ENCODE data around the gene F2RL1.
"Not testable (repeated sequence)": the region's sequence is repeated elsewhere in the genome, so short reads cannot be mapped to it uniquely, and the experiment has no call there.

F2RL1 gene

DNA sequence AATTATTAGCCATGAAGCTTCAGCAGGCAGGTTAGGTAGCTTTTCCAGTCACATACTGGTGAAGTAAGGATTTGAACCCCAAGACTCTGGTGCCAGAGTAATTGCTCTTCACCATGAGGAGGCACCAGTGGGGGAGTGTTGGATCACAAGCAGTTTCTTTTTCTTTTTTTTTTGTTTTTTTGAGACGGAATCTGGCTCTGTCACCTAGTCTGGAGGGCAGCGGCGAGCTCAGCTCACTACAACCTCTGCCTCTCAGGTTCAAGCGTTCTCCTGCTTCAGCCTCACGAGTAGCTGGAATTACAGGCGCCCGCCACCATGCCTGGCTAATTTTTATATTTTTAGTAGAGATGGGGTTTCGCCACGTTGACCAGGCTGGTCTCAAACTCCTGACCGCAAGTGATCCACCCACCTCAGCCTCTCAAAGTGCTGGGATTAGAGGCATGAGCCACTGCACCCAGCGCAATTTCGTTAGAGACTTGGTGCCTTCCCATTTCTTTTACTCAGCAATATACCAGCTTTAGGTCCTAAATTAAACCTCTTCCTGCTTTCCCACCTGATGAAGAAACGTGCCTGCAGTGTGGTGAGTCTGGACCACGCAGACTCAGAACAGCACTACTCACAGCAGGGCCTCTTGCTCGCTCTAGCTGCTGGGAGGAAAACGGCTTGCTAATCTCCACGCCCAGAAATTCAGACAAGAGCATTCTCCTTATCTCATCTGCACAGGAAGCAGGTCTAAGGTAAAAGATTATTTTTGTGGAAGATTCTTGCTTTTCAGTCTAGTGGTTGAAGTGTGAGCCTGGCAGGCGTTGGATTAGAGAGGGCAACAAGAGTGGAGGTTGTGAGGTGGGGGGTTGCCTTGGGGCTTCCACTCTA lies 30.8 kb downstream of the F2RL1 start, which contains the start of gene S100Z:
Gene S100Z, plus strand, starts transcription at position 596 of the 873 bp plus-strand sequence. CDS start 25,346 bp downstream, outside the sequence.
- in situ Hi-C loops (cut with HindIII; ENCODE audit: low sequenced_read_pairs) = no loop called here

DNA sequence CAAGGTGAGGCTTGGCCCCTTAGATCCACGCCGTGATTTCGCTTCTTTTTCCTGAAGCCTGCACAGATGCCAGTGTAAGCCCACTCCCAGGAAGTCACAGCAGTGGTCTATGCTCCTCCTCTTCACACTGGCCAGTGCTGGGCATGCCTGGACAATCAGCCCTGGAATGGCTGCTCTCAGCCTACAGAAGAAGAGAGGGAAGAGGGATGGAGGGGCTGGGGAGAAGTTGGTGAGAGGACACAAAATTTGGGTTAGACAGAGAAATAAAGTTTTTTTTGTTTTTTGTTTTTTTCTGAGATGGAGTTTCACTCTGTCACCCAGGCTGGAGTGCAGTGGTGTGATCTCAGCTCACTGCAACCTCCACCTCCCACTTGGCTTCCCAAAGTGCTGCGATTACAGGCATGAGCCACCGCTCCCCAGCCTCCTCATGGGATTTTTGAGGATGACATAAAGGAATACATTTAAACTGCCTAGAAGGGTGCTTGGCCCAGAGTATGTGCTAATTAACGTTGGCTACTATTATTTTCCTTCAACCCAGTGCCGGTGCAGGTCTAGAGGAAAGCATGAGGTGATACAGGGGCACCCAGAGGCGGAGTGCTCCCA lies 31.8 kb downstream of the F2RL1 start:
- in situ Hi-C loops (cut with HindIII; ENCODE audit: low sequenced_read_pairs) = no loop called here

DNA sequence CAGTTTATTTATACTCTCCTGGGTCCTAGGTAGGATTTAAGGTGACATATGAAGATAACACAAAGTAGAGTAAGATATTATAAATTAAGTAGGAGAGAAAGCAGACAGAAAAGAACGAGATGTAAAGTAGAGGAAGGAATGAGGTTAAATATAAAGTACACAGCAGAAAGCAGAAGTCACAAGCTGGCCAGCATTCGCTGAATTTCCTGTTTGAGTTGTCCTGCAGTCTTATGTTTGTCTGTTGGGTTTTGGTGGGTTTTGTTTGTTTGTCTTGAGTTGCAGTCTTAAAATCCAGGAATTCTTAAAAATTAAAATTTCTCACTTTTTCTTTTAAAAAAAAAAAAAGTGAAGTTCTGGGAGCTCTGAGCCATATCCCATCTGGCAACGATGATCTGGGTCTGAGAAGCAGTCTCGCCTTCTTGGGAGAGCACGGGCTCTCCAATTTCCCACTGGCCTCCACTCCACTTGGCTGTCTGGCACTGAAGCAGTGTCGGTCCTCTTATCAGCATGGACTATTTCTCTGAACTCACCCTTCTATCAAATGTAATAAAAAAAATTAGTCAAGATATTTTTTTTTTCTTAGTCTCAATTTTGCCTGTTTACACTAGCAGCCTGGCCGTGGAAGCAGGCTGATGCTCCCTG lies 33.0 kb downstream of the F2RL1 start:
- in situ Hi-C loops (cut with HindIII; ENCODE audit: low sequenced_read_pairs) = no loop called here

DNA sequence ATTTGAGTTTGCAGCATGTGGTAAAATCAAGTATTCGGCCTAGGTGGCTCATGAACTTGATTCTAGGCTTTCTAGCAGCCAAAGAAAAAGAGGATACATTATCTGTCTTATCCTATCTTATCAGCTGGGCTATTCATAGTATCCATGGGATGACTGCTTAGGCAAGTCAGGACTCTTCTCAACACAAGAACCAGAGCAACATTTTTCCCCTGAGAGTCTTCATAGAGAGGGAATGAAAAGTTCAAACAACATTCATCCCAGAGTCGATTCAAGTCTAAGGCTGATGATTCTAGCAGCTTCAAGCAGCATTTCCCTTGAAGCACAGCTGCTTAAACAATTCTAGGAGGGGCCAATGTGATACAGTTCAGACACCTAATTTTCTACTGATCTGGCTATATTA lies 33.9 kb downstream of the F2RL1 start:
- in situ Hi-C loops (cut with HindIII; ENCODE audit: low sequenced_read_pairs) = no loop called here

DNA sequence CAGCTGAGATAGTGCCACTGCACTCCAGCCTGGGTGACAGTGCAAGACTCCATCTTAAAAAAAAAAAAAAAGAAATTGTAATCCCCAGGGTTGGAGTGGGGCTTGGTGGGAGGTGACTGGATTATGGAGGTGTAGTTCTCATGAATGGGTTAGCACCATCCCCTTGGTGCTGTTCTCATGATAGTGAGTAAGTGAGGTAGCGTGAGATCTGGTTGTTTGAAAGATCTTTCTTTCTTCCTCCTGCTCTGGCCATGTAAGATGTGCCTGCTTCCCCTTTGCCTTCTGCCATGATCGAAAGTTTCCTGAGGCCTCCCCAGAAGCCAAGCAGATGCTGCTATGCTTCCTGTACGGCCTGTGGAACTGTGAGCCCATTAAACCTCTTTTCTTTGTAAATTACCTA lies 34.9 kb downstream of the F2RL1 start:
- in situ Hi-C loops (cut with HindIII; ENCODE audit: low sequenced_read_pairs) = not testable (repeated sequence)

DNA sequence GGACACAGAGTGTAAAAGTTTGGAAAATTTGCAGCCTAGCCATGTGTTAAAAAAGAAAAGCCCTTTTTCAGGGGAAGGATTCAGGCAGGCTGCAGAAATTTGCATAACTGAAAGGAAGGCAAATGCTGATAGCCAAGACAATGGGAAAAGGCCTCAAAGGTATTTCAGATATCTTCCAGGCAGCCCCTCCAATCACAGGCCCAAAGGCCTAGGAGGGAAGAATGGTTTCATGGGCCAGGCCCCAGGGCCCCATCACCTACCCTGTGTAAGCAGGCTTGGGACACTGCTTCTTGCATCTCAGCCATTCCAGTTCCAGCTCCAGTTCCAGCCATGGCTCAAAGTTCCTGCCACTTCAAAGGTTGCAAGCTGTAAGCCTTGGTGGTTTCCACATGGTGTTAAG lies 35.8 kb downstream of the F2RL1 start:
- in situ Hi-C loops (cut with HindIII; ENCODE audit: low sequenced_read_pairs) = no loop called here

DNA sequence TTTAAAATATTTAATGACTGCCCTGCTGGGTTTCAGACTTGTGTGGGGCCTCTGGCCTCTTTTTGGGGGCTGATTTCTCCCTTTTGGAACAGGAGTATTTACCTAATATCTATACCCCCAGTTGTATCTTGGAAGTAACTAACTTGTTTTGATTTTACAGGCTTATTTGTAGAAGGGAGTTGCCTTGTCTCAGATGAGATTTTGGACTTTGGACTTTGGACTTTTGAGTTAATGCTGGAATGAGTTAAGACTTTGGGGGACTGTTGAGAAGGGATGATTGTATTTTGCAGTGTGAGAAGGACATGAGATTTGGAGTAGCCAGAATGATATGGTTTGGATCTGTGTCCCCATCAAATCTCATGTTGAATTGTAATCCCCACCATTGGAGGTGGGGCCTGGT lies 36.7 kb downstream of the F2RL1 start:
- in situ Hi-C loops (cut with HindIII; ENCODE audit: low sequenced_read_pairs) = not testable (repeated sequence)

DNA sequence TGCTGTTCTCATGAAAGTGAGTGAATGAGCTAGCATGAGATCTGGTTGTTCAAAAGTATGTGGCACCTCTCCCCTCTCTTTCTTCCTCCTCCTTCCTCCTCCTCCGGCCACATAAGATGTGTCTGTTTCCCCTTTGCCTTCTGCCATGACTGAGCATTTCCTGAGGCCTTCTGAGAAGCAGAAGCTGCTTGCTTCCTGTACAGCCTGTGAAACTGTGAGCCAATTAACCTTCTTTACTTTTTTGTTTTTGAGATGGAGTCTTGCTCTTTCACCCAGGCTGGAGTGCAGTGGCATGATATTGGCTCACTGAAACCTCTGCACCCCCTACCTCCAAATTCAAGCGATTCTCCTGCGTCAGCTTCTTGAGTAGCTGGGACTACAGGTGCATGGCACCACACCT lies 37.1 kb downstream of the F2RL1 start:
- in situ Hi-C loops (cut with HindIII; ENCODE audit: low sequenced_read_pairs) = no loop called here

DNA sequence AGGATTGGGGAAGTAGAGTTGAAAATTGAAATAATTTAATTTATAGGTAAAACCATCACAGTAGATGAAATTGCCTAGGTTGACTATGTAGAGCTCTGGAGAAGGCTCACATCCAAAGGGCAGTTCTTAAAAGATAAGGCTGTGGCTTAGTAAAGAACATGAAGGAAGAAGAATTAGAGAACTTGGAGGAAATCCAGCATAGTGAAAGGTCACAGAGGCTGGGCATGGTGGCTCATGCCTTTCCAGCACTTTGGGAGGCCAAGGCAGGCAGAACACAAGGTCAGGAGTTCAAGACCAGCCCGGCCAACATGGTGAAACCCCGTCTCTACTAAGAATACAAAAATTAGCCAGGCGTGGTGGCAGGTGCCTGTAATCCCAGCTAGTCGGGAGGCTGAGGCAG lies 38.0 kb downstream of the F2RL1 start:
- in situ Hi-C loops (cut with HindIII; ENCODE audit: low sequenced_read_pairs) = not testable (repeated sequence)

DNA sequence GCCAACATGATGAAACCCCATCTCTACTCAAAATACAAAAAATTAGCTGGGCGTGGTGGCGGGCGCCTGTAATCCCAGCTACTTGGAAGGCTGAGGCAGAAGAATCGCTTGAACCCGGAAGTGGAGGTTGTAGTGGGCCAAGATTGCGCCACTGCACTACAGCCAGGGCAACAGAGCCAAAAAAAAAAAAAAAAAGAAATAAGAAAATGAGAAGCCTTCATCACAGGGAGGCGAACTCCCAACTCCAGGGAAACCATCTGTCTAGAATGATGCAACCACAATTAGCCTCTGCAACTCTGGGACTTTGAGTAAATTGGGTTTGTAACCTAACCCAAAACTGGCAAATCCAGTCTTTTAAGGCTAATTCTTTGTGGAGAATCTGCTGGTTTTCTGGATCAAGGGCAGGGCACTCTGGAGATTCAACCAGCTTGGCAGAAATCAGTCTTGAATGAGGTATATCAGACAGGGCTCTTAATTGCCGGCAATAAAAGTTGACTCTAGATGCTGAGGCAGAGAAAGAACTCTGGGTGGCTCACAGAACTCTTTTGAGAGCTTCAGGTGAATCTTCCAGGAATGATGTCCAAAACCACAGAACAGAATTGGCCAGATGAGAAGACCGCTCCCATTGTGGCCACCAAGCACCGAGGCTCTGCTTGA lies 40.9 kb downstream of the F2RL1 start:
- in situ Hi-C loops (cut with HindIII; ENCODE audit: low sequenced_read_pairs) = no loop called here

DNA sequence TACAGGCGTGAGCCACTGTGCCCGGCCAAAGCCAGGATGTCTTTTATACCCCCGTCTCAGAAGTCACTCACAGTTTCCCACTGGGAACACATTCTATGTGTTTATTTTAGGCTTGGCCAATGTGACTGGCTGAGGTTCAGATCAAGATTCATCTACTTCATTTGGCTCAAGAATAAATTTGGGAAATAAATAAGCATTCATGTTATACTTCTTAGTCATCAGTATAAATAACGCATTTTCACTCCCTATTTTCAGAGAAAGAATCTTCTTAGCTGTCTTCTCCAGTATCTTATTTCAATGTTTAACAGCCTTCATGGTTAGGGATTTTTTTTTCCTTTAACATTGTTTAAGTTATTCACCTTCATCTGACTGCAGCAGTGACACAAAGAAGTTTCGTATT lies 42.8 kb downstream of the F2RL1 start:
- in situ Hi-C loops (cut with HindIII; ENCODE audit: low sequenced_read_pairs) = no loop called here

DNA sequence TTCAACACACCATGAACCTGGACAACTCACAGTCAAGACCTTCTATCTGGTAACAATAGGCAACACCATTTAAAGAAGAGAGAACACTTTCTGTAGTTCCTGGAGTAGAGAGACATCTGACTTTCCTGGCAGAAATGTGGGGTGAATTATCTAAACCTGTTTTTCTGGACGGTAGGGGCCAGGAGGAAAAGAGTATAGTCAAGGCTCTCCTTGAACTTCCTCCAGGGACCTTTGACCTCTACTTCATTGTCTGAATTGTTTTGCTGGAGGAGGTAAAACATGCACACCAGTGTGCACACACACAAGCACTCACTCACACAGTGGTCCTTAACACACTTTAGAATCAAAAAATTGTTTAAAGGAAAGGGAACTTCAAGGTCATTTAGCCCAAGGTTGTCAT lies 44.2 kb downstream of the F2RL1 start:
- in situ Hi-C loops (cut with HindIII; ENCODE audit: low sequenced_read_pairs) = no loop called here

DNA sequence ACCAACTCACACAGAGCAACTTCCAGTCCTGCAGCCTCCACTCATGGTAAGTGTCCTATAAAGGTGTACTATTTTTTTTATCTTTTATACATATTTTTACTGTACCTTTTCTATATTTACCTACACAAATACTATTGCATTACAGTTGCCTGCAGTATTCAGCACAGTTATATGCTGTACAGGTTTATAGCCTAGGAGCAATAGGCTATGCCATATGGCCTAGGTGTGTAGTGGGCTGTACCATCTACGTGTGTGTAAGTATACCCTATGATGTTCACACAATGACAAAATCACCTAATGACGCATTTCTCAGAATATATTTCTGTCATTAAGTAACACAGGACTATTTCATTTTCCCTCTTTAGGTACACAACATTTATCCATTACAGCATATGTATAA lies 47.7 kb downstream of the F2RL1 start:
- in situ Hi-C loops (cut with HindIII; ENCODE audit: low sequenced_read_pairs) = no loop called here

DNA sequence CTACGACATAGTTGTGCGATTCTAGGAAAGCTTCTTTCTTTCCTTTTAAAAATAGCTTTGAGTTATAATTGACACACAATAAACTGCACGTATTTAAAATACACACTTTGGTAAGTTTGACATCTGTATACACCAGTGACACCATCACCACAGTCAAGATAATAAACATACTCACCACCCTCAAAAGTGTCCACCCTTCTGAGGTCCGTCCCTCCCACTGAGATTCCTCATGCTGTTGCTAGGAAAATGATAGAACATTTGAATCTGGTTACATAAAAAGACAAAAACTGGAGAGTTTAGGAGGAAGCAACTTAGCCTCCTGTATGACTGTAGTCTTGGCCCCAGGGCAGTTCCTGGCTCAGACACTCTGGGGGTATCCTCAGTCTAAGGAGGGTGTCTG lies 48.2 kb downstream of the F2RL1 start:
- in situ Hi-C loops (cut with HindIII; ENCODE audit: low sequenced_read_pairs) = no loop called here

DNA sequence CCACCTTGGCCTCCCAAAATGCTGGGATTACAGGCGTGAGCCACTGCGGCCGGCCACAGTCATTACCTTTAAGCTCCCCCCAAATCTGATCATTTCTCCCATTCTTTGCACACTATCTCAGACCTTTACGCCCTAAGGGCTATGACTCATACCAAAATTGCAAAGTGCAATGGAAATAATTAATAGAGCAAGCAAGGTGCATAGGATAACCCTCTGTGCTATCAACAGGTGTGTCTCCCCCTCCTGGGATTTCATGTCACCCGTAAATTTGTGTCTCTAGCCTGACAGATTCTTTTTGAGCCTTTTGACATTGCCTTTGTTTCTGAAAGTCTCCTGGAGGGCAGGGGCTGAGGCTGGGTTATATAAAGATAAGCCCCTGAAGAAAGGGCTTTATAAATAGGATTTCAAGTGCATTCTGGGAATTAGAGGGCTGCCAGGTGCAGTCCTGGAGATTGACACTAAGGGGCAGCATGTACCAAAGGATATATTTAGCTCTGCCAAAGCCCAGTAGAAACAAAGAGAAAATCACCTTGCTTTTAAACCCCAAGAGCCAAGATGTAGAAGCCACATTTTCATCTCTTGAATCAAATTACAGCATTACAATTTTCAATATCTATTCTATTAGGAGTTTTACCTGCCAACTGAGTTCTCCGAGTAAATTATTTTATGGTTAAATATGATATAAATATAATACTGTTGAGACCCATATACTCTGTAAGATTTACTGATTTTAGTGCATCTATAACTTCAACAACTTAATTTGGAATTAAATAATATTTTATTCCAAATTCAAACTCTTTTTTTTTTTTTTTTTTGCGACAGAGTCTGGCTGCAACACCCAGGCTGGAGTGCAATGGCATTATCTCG lies 49.2 kb downstream of the F2RL1 start:
- in situ Hi-C loops (cut with HindIII; ENCODE audit: low sequenced_read_pairs) = no loop called here

DNA sequence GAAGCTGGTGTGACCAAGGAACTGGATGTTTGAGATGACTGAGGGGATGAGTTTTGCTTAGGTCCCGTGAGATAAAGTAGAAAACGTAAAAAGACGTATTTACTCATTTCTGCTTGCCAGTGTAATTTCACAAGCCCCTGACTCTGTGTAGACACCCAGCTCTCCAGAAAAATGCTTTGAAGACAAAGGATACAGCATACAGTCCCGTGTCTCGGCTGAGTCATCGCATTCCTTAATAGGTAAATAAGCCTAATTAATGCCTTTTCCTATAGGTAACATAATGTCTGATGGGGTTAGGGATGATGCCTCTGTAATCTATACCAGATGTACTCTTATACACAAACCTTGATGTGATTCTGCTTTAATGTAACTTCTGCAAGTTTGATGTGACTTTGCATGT lies 51.2 kb downstream of the F2RL1 start:
- in situ Hi-C loops (cut with HindIII; ENCODE audit: low sequenced_read_pairs) = no loop called here

DNA sequence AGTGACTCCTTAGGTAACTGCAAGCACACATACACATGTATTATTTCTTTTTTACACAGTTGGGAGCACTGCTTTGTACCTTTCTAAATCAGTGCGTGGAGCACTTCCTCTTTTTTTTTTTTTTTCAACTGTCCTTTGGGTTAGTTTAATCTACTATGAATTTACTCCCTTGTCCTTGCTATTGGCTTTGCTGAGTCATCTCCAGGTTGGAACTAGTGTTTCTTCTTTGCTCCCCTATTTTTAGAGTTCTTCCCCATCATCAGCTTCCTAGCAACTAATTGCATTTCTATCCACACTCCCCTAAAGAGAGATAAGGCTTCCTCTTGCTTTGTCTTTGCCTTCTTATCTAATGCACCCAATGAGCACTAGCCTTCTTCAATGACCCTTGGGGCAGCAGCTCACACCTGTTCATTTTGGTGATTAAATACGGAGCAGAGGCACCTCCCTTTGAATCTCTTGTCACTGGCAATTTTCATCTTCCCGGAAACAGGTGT lies 55.3 kb downstream of the F2RL1 start:
- in situ Hi-C loops (cut with HindIII; ENCODE audit: low sequenced_read_pairs) = no loop called here
